Panc1 (cell line): ENCODE data around the gene RGPD8.

Source experiments
- POLR2AphosphoS5 ChIP-seq: IDR thresholded peaks from 2 replicates; pipeline ENCODE4 v1.6.1; 2012; ENCODE audit warnings: mild to moderate bottlenecking, low read depth, low read length, moderate library complexity
- SIN3A ChIP-seq: IDR thresholded peaks from 2 replicates; pipeline ENCODE4 v1.6.1; 2012; ENCODE audit warnings: low read depth, mild to moderate bottlenecking, low read length, moderate library complexity, borderline replicate concordance; ENCODE audit not compliant: insufficient read depth
- TF ChIP-seq, protein P1 (sequence below): fragments of 450-650 bp; IDR thresholded peaks from 2 replicates; pipeline ENCODE4 v1.5.1; 2017; ENCODE audit warnings: mild to moderate bottlenecking

- TF ChIP-seq POLR2AphosphoS5, result no peak
- TF ChIP-seq, protein P1, sequence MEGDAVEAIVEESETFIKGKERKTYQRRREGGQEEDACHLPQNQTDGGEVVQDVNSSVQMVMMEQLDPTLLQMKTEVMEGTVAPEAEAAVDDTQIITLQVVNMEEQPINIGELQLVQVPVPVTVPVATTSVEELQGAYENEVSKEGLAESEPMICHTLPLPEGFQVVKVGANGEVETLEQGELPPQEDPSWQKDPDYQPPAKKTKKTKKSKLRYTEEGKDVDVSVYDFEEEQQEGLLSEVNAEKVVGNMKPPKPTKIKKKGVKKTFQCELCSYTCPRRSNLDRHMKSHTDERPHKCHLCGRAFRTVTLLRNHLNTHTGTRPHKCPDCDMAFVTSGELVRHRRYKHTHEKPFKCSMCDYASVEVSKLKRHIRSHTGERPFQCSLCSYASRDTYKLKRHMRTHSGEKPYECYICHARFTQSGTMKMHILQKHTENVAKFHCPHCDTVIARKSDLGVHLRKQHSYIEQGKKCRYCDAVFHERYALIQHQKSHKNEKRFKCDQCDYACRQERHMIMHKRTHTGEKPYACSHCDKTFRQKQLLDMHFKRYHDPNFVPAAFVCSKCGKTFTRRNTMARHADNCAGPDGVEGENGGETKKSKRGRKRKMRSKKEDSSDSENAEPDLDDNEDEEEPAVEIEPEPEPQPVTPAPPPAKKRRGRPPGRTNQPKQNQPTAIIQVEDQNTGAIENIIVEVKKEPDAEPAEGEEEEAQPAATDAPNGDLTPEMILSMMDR, result no peak
- no peak for TF ChIP-seq SIN3A
These were observed 41.5 kb upstream of the RGPD8 start for GRCh38 chr2:112474844-112475486.
